Dermis microvascular lymphatic vessel endothelial cell (primary cell): ENCODE data around the gene NKAIN4. TPM values are rescaled to one million over a fixed set of nuclear protein-coding genes. Genes with fewer than 3 reads are reported as not detected.
A peak's percentile ranks its signal among the peaks of the same experiment; 100 is the strongest.

Experiments
- DNase-seq, 2 donors: peaks; one replicate each; pipeline versions ENCODE4 v3.0.0 to v3.0.0-alpha.2; 2010; ENCODE audit warnings: low read depth in 2 of 2
- total RNA-seq: library from RNA; depleted of rRNA; stranded (reverse); fragments of >200 nt; gene quantifications from 2 replicates; pipeline ENCODE4 v1.2.1, GENCODE V29; 2014

Gene NKAIN4
- total RNA-seq, 1 donor from 2014 or later, result not detected

GRCh38 chr20:63196768-63197470 is 57.3 kb downstream of the NKAIN4 start:
- no peak for DNase-seq

GRCh38 chr20:63194797-63195173 is 59.5 kb downstream of the NKAIN4 start:
- no peak for DNase-seq

- no peak for DNase-seq
Observed at GRCh38 chr20:63194007-63194796, 60.1 kb downstream of the NKAIN4 start.

- no peak for DNase-seq
Observed at GRCh38 chr20:63192721-63193120, 61.5 kb downstream of the NKAIN4 start.

- peak; percentile 55 to 58 for DNase-seq
Observed at GRCh38 chr20:63191400-63191799, 62.9 kb downstream of the NKAIN4 start.

DNA sequence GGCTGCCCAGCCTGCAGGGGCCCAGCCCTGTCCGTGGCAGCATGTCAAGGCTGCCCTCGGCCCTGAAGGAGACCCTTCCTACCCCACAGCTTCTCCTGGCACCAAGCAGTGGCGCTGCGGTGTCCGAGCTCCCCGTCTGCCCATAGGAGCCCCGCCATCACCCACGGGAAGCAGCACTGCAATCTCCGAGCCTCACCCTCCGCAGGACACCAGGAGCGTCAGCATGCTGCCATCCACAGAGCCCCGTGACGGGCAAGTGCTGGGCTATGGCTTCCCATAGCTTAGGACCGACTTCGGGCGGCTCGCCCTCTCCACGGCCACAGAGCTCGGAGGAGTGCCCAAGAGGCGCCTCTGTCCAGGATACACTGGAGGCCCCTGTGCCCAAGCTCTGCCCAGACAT is 63.4 kb downstream of the NKAIN4 start:
- no peak for DNase-seq

Other genes with a start within 250 kb of the NKAIN4 start
- gene BHLHE23, start 247.5 kb downstream of the NKAIN4 start, total RNA-seq, result not detected in 2 replicates
- 16.4 and 24.3 TPM in 2 replicates for gene YTHDF1, start 38.3 kb downstream of the NKAIN4 start, total RNA-seq
- not detected in 2 replicates for gene BIRC7, start 18.6 kb downstream of the NKAIN4 start, total RNA-seq
- gene ARFGAP1, start 18.4 kb upstream of the NKAIN4 start, total RNA-seq, result 36.7 and 46.8 TPM in 2 replicates
- gene COL20A1, start 38.7 kb upstream of the NKAIN4 start, total RNA-seq, result 0.13 TPM in 1 of 2 replicates, not detected in the other
- 0.13 TPM in 2 replicates for gene CHRNA4, start 106.9 kb upstream of the NKAIN4 start, total RNA-seq
- gene KCNQ2, start 218.2 kb upstream of the NKAIN4 start, total RNA-seq, result not detected in 2 replicates
- gene EEF1A2, start 244.6 kb upstream of the NKAIN4 start, total RNA-seq, result 9.2 and 22.0 TPM in 2 replicates